Measurements from ENCODE around the gene CFAP57.
A peak's percentile ranks its signal among the peaks of the same experiment; 100 is the strongest.
"Not testable (repeated sequence)": the region's sequence is repeated elsewhere in the genome, so short reads cannot be mapped to it uniquely, and the experiment has no call there.

CFAP57 gene

GRCh38 chr1:43171876-43172526, at the start of gene CFAP57, which contains the start of gene EBNA1BP2:
Gene CFAP57 (plus strand): TSS chr1:43172330. CDS start chr1:43172754, 424 bp downstream.
Gene EBNA1BP2 (minus strand): TSS chr1:43172290. CDS start chr1:43172118, 172 bp downstream.
- peak; percentile 81 for DNase-seq

DNA sequence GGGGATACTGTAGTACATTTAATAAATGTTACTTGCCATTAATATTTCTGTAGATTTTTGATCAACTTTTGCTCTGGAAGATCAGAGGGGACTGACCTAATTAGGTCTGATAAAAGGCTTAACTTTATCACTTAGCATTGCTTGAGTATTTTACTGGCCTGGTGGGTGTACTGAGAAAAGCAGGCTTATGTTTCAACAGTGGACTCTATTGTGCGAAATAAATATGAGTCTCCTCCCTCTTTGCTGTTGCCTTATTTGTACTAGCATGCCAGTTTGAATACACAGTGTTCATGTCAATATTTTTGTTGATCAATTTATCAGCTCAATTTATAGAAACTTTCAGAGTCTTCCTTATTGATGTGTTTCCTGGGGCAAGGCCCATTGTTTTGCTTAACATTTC, 49.1 kb upstream of the CFAP57 start:
- DNase-seq = no peak

GRCh38 chr1:43128816-43129215, 43.3 kb upstream of the CFAP57 start:
- DNase-seq = no peak

DNA sequence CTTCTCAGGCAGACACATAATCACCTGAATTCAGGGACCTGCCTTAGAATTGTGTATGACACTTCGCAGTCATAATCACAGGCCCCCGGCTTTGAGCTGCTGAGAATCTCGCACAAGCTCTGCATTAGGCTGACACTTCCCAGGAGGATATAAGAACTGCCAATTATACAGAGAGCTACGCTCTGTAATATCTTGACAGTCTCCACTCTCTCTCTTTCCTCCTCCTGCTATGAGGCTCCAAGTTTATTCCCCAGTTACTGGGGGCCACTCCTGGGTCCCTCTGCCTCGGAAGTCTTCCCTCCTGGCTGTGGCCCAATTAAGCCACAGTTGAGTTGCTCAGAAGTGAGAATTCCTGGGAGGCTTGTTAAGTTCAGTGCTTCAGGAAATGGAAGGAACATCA, 42.7 kb upstream of the CFAP57 start:
- DNase-seq = no peak

- DNase-seq = no peak
These were observed 38.1 kb upstream of the CFAP57 start for GRCh38 chr1:43134068-43134467.

DNA sequence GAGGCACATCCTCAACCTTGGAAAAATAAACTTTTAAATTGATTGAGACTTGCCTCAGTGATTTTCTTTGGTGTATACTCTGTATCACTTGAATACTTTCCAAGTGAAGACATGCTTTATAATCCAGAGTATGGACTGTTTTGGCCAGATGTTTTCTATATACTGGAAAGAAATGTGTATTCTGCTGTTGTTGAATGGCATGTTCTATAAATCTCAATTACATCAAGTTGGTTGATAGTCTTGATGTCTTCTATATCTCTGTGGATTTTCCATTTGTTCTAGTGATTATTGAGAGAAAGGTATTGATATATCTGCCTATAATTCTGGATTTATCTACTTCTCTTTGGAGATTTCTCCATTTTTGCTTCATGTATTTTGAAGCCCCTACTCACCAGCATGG, 37.5 kb upstream of the CFAP57 start:
- DNase-seq = no peak

GRCh38 chr1:43135857-43136781, 36.0 kb upstream of the CFAP57 start:
- DNase-seq = no peak

GRCh38 chr1:43137445-43138052, 34.6 kb upstream of the CFAP57 start:
- DNase-seq = no peak

- not testable (repeated sequence) for DNase-seq
These were observed 32.8 kb upstream of the CFAP57 start for GRCh38 chr1:43139295-43139694.

DNA sequence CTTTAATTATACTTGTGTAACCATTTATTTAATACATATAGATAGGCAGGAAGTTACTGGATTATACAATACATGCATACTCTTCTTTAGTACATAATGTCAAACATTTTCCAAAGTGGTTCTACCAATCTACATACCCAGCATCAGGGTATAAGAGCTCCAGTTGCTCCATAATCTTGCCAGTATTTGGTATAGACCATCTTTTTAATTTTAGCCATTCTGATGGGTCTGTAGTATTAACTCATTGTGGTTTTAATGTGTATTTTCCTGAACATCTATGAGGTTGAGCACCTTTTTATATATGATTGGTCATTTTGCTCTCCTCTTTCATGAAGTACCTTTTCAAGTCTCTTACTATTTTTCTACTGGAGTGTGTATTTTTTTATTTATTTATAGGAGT, 32.1 kb upstream of the CFAP57 start:
- DNase-seq = no peak

GRCh38 chr1:43140583-43140982, 31.5 kb upstream of the CFAP57 start:
- no peak for DNase-seq

DNA sequence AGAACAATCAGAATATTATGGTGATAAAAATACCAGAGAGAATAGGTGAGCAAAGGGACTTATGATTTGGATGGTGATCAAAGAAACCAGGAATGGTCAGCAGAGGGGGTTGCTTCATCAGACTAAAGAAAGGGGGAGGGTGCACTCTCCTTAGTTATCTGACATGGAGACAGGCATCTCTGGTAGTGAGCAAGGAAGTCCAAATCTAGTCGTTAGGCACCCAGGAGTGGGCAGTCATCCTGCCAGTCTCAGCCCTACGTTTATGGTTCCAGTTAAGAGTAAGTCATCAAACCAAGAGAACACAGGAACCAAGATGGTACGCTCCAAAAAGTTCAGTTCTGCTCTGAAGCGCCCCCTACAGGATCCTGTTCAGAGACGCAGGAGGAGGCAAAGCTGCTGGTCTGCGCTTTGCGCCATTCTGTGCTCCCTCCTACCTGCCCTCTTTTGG, 28.7 kb upstream of the CFAP57 start:
- no peak for DNase-seq

DNA sequence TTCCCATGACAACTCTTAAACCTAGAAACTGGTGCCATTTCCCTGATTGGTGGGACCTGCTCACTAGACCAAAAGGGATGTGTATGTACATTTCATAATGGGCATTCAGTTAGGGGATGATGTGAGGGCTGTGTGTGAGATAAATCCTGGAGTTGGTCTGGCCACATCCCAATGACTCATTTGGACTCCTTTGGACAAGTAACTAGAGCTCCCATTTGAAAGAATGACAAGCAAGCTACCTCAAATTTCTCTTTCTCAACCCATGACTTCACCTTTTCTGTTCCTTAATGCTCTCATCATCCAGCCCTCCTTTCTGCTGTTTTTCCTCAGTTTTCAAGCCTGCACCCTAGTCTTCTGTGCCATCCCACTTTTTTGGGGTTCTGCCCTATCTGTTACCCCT, 27.9 kb upstream of the CFAP57 start:
- no peak for DNase-seq

DNA sequence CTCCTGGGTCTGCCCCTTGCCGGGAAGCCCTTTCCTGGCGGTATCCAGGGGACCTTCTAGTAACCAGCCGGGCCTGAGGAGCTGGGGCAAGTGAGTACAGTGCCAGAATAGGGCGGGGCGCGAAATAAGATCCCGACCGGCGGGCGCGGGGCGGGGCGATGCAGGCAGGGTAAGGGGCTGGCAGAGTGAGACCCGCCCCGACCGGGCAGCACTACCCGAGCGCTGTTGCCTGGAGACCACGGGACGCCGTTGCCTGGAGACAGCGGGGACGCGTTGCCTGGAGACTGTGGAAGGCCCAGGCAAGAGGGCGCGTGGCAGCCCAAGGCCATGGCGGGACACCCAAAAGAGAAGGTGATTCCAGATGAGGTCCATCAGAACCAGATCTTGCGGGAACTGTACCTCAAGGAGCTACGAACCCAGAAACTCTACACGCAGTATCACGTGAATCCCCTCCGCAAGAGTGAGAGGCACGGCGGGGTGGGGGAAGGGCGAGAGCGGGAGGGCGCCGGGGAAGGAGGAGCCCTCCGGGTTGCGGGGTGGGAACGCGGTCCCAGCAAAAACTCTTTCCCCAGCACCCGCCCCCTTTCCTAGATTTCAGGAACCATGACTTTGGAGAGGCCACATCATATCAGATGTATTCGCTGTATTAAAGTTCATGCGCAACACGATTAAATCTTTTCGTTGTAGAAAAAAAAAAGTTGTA, 24.4 kb upstream of the CFAP57 start:
- no peak for DNase-seq

DNA sequence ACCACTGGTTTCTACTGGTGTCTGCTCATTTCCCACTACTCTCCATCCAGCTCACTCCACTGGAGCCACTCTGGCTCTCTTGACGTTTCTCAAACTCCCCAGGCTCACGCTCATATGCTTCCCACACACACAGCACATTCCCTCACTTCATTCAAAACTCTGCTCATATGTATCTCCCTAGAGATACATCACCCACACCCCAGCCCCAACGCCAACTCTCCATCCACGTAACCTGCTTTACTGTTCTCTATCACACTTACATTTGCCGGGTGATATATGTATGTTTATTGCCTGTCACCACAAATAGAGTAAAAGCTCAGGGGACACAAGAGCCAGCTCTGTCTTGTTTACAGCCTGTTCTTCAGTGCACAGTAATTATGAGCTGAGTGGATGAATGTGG, 22.2 kb upstream of the CFAP57 start:
- no peak for DNase-seq

- DNase-seq = peak; percentile 10
These were observed 19.3 kb upstream of the CFAP57 start for GRCh38 chr1:43152866-43153265.

GRCh38 chr1:43153443-43153842, 18.7 kb upstream of the CFAP57 start:
- DNase-seq = no peak

DNA sequence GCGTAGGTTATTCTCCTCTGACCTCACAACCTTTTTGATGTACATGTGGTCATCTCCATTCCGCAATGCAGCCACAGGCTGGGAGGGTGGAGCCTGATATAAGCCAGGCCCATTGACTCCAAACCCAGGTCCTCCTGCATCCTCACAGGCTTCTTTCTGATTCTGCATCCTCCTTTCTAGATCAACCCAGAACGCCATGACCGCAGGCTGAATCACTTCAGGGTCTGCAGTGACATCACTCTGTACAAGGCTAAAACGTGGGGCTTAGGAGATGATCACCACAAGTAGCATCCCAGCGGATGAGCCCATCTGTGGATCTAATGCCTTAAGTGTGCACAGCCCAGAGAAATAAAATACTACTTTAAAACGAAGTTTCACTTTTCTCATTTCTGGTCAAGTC, 16.1 kb upstream of the CFAP57 start:
- DNase-seq = no peak

DNA sequence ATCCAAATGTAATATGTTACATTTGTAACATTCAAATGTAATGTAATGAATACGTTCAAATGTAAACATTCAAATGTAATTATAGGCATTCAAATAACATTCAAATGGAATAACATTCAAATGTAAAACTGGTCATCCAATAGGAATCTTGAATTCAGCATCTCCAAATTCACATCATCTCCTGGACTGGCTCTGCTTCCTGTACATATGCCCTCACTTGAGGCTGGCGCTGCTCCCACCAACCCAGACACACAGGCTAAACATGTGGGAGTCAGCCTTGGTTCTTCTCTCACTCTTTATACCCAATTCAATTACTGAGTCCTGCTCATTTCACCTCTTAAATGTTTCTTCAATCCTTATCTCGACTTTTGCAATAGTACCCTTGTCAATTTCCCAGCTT, 7.0 kb upstream of the CFAP57 start:
- DNase-seq = no peak

DNA sequence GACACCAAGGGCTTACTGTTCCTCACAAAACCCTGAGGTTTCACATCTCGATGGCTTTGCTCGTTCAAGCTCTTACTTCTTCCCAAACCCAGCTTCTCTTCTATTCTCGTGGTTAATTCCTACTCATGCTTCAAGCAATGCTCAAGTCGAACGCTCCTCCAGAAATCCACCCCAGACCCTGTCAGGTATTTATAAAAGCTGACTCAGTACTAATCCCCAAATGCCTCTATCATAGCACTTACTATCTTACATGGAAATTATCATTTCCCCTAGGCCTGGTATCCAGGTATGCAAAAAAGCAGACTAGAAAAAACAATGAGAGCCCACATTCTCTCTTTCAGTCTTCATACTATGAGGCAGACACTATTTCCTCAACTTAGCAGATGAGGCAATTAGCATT, 6.4 kb upstream of the CFAP57 start:
- DNase-seq = no peak

DNA sequence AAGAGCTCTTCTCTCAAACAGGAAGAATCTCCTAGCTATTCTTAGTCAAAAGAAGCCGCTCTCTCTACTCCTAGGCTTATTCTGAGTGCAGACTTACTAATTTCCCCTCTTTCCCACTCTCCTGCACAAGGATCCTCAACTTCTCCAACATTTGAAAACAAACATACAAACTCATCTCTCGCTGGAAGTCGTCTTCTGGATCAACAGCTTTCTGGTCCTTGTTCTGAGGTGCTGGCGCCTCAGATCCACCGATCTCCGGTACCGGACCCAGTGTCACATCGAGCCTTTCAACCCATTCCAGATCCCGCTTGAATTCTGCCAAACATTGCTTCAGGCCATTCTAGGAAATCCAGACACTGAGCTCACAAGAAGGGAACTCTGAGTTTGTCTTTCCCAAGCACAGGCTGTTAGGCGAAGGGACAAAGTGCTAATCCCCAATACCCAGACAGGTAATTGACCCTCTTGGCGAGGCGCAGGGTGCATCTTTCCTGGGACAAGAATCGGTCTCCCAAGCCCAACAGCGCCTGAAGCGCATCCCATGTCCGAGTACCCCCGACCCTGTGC, 736 bp upstream of the CFAP57 start:
- DNase-seq = no peak

DNA sequence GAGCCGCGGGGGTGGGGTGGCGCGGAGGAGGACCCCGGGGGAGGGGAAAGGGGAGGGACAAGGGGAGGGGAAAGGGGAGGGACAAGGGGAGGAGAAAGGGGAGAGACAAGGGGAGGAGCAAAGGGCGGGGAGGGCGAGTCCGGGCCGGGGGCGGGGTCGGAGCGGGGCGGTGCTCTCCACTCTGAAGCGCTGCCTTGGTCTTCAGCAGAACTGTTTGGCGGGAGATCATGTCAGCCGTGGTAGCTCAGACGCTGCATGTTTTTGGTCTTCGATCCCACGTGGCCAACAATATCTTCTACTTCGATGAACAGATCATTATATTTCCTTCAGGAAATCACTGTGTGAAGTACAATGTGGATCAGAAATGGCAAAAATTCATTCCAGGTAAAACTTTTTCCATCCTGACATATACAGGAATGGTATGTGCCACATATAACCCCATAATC, 420 bp downstream of the CFAP57 start:
- peak; percentile 72 for DNase-seq

GRCh38 chr1:43174873-43175272, 2.7 kb downstream of the CFAP57 start:
- no peak for DNase-seq

Data from GF-D8 (cell line).